Parathyroid adenoma (tissue), 2 donors: Measurements from ENCODE around the gene KCNK10.

ENCODE experiments used
- H2AFZ ChIP-seq: fragments of 300-600 bp; sonication (generic); one replicate; pipeline ENCODE4 v1.7.0; 2017; ENCODE audit warnings: antibody characterized with exemption, mild to moderate bottlenecking
- H3K27ac ChIP-seq: fragments of 300-600 bp; sonication (generic); one replicate; pipeline ENCODE4 v1.7.0; 2017
- H3K27me3 ChIP-seq: fragments of 300-600 bp; sonication (generic); one replicate; pipeline ENCODE4 v1.7.0; 2017; ENCODE audit warnings: low read length; ENCODE audit not compliant: control insufficient read depth, insufficient read depth
- H3K36me3 ChIP-seq: fragments of 300-600 bp; sonication (generic); one replicate; pipeline ENCODE4 v1.7.0; 2017; ENCODE audit warnings: low read length; ENCODE audit not compliant: control insufficient read depth, insufficient read depth
- H3K4me1 ChIP-seq: fragments of 300-600 bp; sonication (generic); one replicate; pipeline ENCODE4 v1.7.0; 2017; ENCODE audit warnings: control low read depth
- H3K4me2 ChIP-seq: fragments of 300-600 bp; sonication (generic); one replicate; pipeline ENCODE4 v1.7.0; 2017; ENCODE audit warnings: low read length
- H3K4me3 ChIP-seq: fragments of 300-600 bp; sonication (generic); one replicate; pipeline ENCODE4 v1.7.0; 2017; ENCODE audit warnings: low read depth, low read length
- H3K79me2 ChIP-seq: fragments of 300-600 bp; sonication (generic); one replicate; pipeline ENCODE4 v1.7.0; 2017; ENCODE audit warnings: control low read depth
- H3K9ac ChIP-seq: fragments of 300-600 bp; sonication (generic); one replicate; pipeline ENCODE4 v1.7.0; 2017; ENCODE audit warnings: mild to moderate bottlenecking
- H3K9me3 ChIP-seq: fragments of 300-600 bp; sonication (generic); one replicate; pipeline ENCODE4 v1.7.0; 2017; ENCODE audit warnings: low read length; ENCODE audit not compliant: control insufficient read depth
- CTCF ChIP-seq: fragments of 300-600 bp; sonication (generic); IDR thresholded peaks from one replicate; pipeline ENCODE4 v1.7.0; 2017; ENCODE audit warnings: antibody characterized with exemption, mild to moderate bottlenecking
- donor health status: primary hyperparathyroidism.

Gene KCNK10

GRCh38 chr14:88326352-88327103 lies 3.5 kb upstream of the KCNK10 start:
- Histone ChIP-seq H3K4me3 (no peak overlapping the region), H3K4me2 (peak overlapping the region; percentile 22), H3K36me3 (no peaks in the 10 kb centered on the region), H3K27ac (no peak overlapping the region), H2AFZ (no peak overlapping the region), H3K4me1 (no peaks in the 10 kb centered on the region), H3K9me3 (no peaks in the 10 kb centered on the region), H3K27me3 (peaks cover 4% of the 10 kb centered on the region), H3K79me2 (no peaks in the 10 kb centered on the region), H3K9ac (no peak overlapping the region)
- TF ChIP-seq CTCF = no peak

GRCh38 chr14:88325883-88326282 lies 2.8 kb upstream of the KCNK10 start:
- no peak overlapping the region for H2AFZ ChIP-seq
- no peaks in the 10 kb centered on the region for H3K79me2 ChIP-seq
- no peak overlapping the region for H3K9ac ChIP-seq
- H3K9me3 ChIP-seq = no peaks in the 10 kb centered on the region
- peaks cover 4% of the 10 kb centered on the region for H3K27me3 ChIP-seq
- H3K4me3 ChIP-seq = no peak overlapping the region
- H3K4me1 ChIP-seq = no peaks in the 10 kb centered on the region
- H3K27ac ChIP-seq = no peak overlapping the region
- no peak for TF ChIP-seq CTCF
- H3K36me3 ChIP-seq = no peaks in the 10 kb centered on the region
- no peak overlapping the region for H3K4me2 ChIP-seq

- H3K79me2 ChIP-seq = no peaks in the 10 kb centered on the region
- H3K9ac ChIP-seq = no peak overlapping the region
- H3K27me3 ChIP-seq = peaks cover 4% of the 10 kb centered on the region
- H3K9me3 ChIP-seq = no peaks in the 10 kb centered on the region
- no peaks in the 10 kb centered on the region for H3K4me1 ChIP-seq
- no peak overlapping the region for H3K4me3 ChIP-seq
- no peak overlapping the region for H2AFZ ChIP-seq
- H3K27ac ChIP-seq = no peak overlapping the region
- no peak overlapping the region for H3K4me2 ChIP-seq
- no peaks in the 10 kb centered on the region for H3K36me3 ChIP-seq
- TF ChIP-seq CTCF = no peak
Observed at GRCh38 chr14:88324930-88325329, 1.9 kb upstream of the KCNK10 start.

GRCh38 chr14:88324491-88324890 lies 1.4 kb upstream of the KCNK10 start:
- H3K9ac ChIP-seq = no peak overlapping the region
- H2AFZ ChIP-seq = no peak overlapping the region
- H3K4me2 ChIP-seq = no peak overlapping the region
- no peak overlapping the region for H3K27ac ChIP-seq
- no peaks in the 10 kb centered on the region for H3K9me3 ChIP-seq
- H3K79me2 ChIP-seq = no peaks in the 10 kb centered on the region
- no peak for TF ChIP-seq CTCF
- H3K27me3 ChIP-seq = peaks cover 1% of the 10 kb centered on the region
- H3K4me3 ChIP-seq = no peak overlapping the region
- H3K4me1 ChIP-seq = no peaks in the 10 kb centered on the region
- no peaks in the 10 kb centered on the region for H3K36me3 ChIP-seq
